Stomach (tissue), 9 donors: ENCODE measurements around the gene OR10X1. TPM values are rescaled to one million over a fixed set of nuclear protein-coding genes. Genes with fewer than 3 reads are reported as not detected.

ENCODE experiments used
- DNase-seq, 2 donors: peaks; one replicate each; pipeline versions ENCODE4 v3.0.0 to v3.0.0-alpha.2; 2013 to 2019
- H3K27ac ChIP-seq, 5 donors: fragments of 200-600 bp in 4 of 5; sonication (generic) in 4 of 5; one replicate each; pipeline ENCODE4 v1.5.1; 2013 to 2019; ENCODE audit warnings: mild to moderate bottlenecking in 1 of 5, moderate library complexity in 1 of 5
- H3K27me3 ChIP-seq, 3 donors: fragments of 200-600 bp; sonication (generic); one replicate each; pipeline ENCODE4 v1.5.1; 2017 to 2019; ENCODE audit warnings: mixed run types in 1 of 3
- H3K36me3 ChIP-seq, 4 donors: fragments of 200-600 bp; sonication (generic); 1 replicate in 3 of 4; 2 replicates in 1 of 4; pipeline ENCODE4 v1.5.1; 2016 to 2019
- H3K4me1 ChIP-seq, 4 donors: fragments of 200-600 bp; sonication (generic); one replicate each; pipeline ENCODE4 v1.5.1; 2016 to 2019
- H3K4me3 ChIP-seq, 4 donors: fragments of 200-600 bp; sonication (generic) in 3 of 4; one replicate each; pipeline ENCODE4 v1.5.1; 2016 to 2019; ENCODE audit warnings: mild to moderate bottlenecking in 1 of 4
- H3K9me3 ChIP-seq, 4 donors: fragments of 200-600 bp; sonication (generic); one replicate each; pipeline ENCODE4 v1.5.1; 2016 to 2019
- CTCF ChIP-seq, 7 experiments: fragments of 450-650 bp in 4 of 7; fragments of 200-600 bp in 3 of 7; sonication (generic) in 3 of 7; IDR thresholded peaks; one replicate each; pipeline ENCODE4 v1.5.1; 2016 to 2019; ENCODE audit warnings: antibody characterized with exemption in 7 of 7, control low read depth in 2 of 7, mild to moderate bottlenecking in 1 of 7
- EP300 ChIP-seq: sonication (generic); formaldehyde crosslinking; IDR thresholded peaks from one replicate; pipeline ENCODE4 v1.6.1; 2017; ENCODE audit warnings: antibody characterized with exemption
- POLR2A ChIP-seq, 4 donors: fragments of 450-650 bp; IDR thresholded peaks; one replicate each; pipeline ENCODE4 v1.6.1; 2016; ENCODE audit warnings: antibody characterized with exemption in 4 of 4, control low read depth in 2 of 4, mild to moderate bottlenecking in 1 of 4, moderate library complexity in 1 of 4
- POLR2AphosphoS5 ChIP-seq, 3 donors: sonication (generic); formaldehyde crosslinking; IDR thresholded peaks; one replicate each; pipeline ENCODE4 v1.6.1; 2016; ENCODE audit warnings: antibody characterized with exemption in 3 of 3
- whole genome bisulfite sequencing, 5 donors: extraction: QIAGEN DNeasy Blood & Tissue Kit in 3 of 5; methylation state at CpG; one replicate each; pipeline versions ENCODE4 v1.1.5 to v1.1.7; 2013 to 2018; 5-methylcytosine and 5-hydroxymethylcytosine counted together
- intact Hi-C: fragments of 100-400 bp; cut with DNase I; formaldehyde crosslinking; loops from one replicate; pipeline ENCODE4 v1.15.1; 2023; ENCODE audit warnings: low total_unique reads
- polyA plus RNA-seq, 3 donors: library from polyadenylated mRNA; stranded (reverse); fragments of 200-250 nt; gene quantifications; one replicate each; pipeline ENCODE4 v1.2.3, GENCODE V29; 2013
- total RNA-seq, 5 donors: library from RNA; depleted of rRNA; stranded (reverse); fragments of >200 nt; gene quantifications; one replicate each; pipeline versions ENCODE4 v1.1.0 to v1.2.3, GENCODE V29; 2014 to 2016
- donor health status: healthy with polysubstance abuse.
- donor health status: Bipolar disorder and iron deficiency.
- donor health status: healthy.

Gene OR10X1
- total and polyA plus RNA-seq, 8 donors, result not detected

GRCh38 chr1:158577561-158577960 lies 2.1 kb downstream of the OR10X1 start:
- Histone ChIP-seq H3K4me3 (no peak overlapping the region), H3K27me3 (no peaks in the 10 kb centered on the region), H3K9me3 (no peaks in the 10 kb centered on the region), H3K36me3 (no peaks in the 10 kb centered on the region), H3K4me1 (no peaks in the 10 kb centered on the region), H3K27ac (no peak overlapping the region)
- TF ChIP-seq POLR2AphosphoS5 (IDR thresholded peaks at IDR 0.05) (no peak), POLR2A (IDR thresholded peaks at IDR 0.05) (no peak), CTCF (IDR thresholded peaks at IDR 0.05) (no peak), EP300 (no peak)
- WGBS, 5 donors, result 85 to 94% (median 92%) methylated on average over 3 of the region's 3 CpGs
- intact Hi-C loops, result no loop called here
- DNase-seq, result no peak

GRCh38 chr1:158572226-158572625 lies 7.5 kb downstream of the OR10X1 start:
- no peaks in the 10 kb centered on the region for H3K4me1 ChIP-seq
- no peak for TF ChIP-seq POLR2A (IDR thresholded peaks at IDR 0.05)
- no peak for TF ChIP-seq EP300
- TF ChIP-seq CTCF (IDR thresholded peaks at IDR 0.05), result no peak
- TF ChIP-seq POLR2AphosphoS5 (IDR thresholded peaks at IDR 0.05), result no peak
- DNase-seq, result no peak
- intact Hi-C loops, result no loop called here
- no peak overlapping the region for H3K27ac ChIP-seq
- H3K36me3 ChIP-seq, result no peaks in the 10 kb centered on the region
- WGBS, 5 donors, result 75 to 89% (median 83%) methylated on average over 1 of the region's 1 CpG
- H3K27me3 ChIP-seq, result no peaks in the 10 kb centered on the region
- H3K4me3 ChIP-seq, result no peak overlapping the region
- H3K9me3 ChIP-seq, result no peaks in the 10 kb centered on the region

- H3K9me3 ChIP-seq, result no peaks in the 10 kb centered on the region
- TF ChIP-seq CTCF (IDR thresholded peaks at IDR 0.05) (no peak), EP300 (no peak), POLR2A (IDR thresholded peaks at IDR 0.05) (no peak), POLR2AphosphoS5 (IDR thresholded peaks at IDR 0.05) (no peak)
- no peaks in the 10 kb centered on the region for H3K27me3 ChIP-seq
- no peak for DNase-seq
- H3K27ac ChIP-seq, result no peak within 1 kb of the TSS
- no peaks in the 10 kb centered on the region for H3K4me1 ChIP-seq
- WGBS, 5 donors, result 59 to 76% (median 67%) methylated on average over 3 of the region's 3 CpGs
- intact Hi-C loops, result no loop called here
- no peaks in the 10 kb centered on the region for H3K36me3 ChIP-seq
- H3K4me3 ChIP-seq, result no peak within 1 kb of the TSS
Measured at GRCh38 chr1:158570480-158570879, 9.2 kb downstream of the OR10X1 start, which contains the start of gene OR6P1. OR6P1 (minus strand) TSS chr1:158570580; CDS start chr1:158563604, 6,976 bp downstream.

DNA sequence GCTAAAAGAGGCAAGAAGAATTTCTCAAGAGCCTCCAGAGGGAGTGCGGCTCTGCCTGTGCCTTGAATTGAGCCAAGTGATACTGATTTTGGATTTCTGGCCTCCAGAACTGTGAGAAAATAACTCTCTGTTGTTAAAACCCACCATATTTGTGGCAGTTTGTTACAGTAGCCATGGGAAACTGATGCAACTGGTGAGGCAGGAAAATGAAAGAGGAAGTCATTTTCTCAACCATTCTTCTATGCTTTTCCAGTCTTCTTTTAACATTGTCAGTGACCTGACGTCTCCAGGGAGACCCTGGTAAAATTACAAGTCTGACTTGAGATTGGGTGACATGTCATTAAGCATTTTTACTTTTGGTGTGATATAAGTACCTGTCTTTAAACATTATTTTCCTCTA lies 15.1 kb downstream of the OR10X1 start:
- DNase-seq, result no peak
- Histone ChIP-seq H3K4me3 (no peak overlapping the region), H3K9me3 (no peaks in the 10 kb centered on the region), H3K4me1 (no peaks in the 10 kb centered on the region), H3K36me3 (no peaks in the 10 kb centered on the region), H3K27ac (no peak overlapping the region), H3K27me3 (no peaks in the 10 kb centered on the region)
- TF ChIP-seq EP300, result no peak
- TF ChIP-seq CTCF (IDR thresholded peaks at IDR 0.05), result no peak
- TF ChIP-seq POLR2A (IDR thresholded peaks at IDR 0.05), result no peak
- no peak for TF ChIP-seq POLR2AphosphoS5 (IDR thresholded peaks at IDR 0.05)
- intact Hi-C loops, result no loop called here
- 54 to 75% (median 60%) methylated on average over 2 of the region's 2 CpGs for WGBS, 5 donors
